Occipital lobe (tissue), 2 donors: ENCODE data around the gene PCDHA5. TPM values are rescaled to one million over a fixed set of nuclear protein-coding genes. Genes with fewer than 3 reads are reported as not detected.

ENCODE experiments used
- DNase-seq: peaks from one replicate; lab custom pipeline; 2025; lab: John Stamatoyannopoulos, UW
- total RNA-seq: library from RNA; depleted of rRNA; stranded (reverse); fragments of >200 nt; gene quantifications from one replicate; pipeline ENCODE4 v1.2.3, GENCODE V29; 2014

PCDHA5 gene
- total RNA-seq, 1 donor from 2014 or later: 13.1 TPM

DNA sequence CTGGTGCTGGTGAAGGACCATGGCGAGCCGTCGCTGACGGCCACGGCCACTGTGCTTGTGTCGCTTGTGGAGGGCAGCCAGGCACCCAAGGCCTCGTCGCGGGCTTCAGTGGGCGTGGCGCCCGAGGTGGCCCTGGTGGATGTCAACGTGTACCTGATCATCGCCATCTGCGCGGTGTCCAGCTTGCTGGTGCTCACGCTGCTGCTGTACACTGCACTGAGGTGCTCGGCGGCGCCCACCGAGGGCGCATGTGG lies 36.5 kb downstream of the PCDHA5 start:
- no peak for DNase-seq

DNA sequence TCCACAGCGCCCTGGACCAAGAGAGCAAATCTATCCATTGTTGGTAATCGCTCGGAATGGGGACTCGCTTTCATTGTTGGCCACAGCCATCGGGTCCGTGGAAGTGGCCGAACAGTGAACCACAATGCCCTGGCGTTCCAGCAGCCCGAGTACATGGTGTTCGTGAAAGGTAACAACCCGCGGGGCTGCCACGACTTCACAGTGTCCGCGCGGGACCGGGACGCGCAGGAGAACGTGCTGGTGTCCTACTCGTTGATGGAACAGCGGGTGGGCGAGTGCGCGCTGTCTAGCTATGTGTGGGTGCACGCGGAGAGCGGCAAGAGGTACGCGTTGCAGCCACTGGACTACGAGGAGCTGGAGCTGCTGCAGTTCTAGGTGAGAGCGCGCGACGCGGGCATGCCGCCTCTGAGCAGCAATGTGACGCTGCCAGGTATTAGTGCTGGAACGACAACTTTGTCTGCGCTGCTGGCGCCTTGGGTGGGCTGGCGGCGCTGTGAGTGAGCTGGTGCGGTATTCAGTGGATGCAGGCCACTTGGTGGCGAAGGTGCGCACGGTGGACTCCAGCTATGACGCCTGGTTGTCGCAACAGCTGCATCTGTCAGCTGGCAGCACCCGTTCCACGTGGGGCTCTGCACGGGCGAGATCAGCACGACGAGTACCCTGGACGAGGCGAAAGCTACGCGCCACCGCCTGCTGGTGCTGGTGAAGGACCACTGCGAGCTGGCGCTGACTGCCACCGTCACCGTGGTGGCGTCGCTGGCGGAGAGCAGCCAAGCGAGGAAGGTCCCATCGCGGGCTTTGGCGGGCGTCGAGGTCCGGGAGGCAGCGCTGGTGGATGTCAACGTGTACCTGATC lies 41.3 kb downstream of the PCDHA5 start:
- no peak for DNase-seq

DNA sequence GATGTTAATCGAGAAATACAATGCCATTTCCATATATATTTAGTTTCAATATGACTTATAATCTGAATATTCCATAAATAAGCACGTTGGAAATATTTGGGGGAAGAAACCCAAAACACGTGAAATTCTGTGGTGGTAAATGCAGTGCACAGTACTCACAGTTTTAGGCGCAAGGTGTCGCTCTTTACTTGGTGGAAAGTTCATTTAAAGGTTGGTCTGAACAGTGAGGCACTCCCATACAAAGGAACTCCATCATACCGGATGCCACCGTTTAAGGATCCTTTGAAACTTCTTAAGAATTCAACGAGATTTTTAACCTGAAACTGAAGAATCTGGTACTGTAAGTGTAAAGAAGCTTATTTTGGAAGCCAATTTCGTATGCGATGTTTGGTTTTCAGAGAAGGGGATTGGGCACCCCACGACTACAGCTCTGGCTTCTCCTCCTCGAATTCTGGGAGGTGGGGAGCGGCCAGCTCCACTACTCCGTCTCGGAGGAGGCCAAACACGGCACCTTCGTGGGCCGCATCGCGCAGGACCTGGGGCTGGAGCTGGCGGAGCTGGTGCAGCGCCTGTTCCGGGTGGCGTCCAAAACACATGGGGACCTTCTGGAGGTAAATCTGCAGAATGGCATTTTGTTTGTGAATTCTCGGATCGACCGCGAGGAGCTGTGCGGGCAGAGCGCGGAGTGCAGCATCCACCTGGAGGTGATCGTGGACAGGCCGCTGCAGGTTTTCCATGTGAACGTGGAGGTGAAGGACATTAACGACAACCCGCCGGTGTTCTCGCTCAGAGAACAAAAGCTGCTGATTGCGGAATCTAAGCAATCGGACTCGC lies 47.5 kb downstream of the PCDHA5 start, which contains the start of gene PCDHA11:
TSS of gene PCDHA11 (plus strand) at position 237 of the 834 bp plus-strand sequence. CDS start at position 384, 147 bp downstream.
- no peak for DNase-seq

DNA sequence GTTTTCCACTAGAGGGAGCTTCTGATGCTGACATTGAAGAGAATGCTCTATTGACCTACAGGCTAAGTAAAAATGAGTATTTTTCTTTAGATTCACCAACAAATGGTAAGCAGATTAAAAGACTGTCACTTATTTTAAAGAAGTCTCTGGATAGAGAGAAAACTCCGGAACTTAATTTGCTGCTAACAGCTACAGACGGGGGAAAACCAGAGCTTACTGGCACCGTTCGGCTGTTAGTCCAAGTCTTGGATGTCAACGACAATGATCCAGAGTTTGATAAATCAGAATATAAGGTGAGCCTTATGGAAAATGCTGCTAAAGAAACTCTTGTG lies 48.1 kb downstream of the PCDHA5 start:
- no peak for DNase-seq

DNA sequence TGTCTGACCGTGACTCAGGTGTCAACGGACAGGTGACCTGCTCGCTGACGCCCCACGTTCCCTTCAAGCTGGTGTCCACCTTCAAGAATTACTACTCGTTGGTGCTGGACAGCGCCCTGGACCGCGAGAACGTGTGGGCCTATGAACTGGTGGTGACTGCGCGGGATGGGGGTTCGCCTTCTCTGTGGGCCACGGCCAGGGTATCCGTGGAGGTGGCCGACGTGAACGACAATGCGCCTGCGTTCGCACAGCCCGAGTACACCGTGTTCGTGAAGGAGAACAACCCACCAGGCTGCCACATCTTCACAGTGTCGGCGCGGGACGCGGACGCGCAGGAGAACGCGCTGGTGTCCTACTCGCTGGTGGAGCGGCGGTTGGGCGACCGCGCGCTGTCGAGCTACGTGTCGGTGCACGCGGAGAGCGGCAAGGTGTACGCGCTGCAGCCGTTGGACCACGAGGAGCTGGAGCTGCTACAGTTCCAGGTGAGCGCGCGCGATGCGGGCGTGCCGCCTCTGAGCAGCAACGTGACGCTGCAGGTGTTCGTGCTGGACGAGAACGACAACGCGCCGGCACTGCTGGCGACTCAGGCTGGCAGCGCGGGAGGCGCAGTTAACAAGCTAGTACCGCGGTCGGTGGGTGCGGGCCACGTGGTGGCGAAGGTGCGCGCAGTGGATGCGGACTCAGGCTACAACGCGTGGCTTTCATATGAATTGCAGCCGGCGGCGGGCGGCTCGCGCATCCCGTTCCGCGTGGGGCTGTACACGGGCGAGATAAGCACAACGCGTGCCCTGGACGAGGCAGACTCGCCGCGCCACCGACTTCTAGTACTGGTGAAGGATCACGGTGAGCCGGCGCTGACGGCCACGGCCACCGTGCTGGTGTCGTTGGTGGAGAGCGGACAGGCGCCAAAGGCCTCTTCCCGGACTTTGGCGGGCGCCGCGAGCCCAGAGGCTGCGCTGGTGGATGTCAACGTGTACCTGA lies 49.1 kb downstream of the PCDHA5 start:
- DNase-seq: no peak

Other genes with a start within 250 kb of the PCDHA5 start
- gene CD14, start 188.4 kb upstream of the PCDHA5 start, total RNA-seq: 15.4 TPM
- 7.5 TPM for gene TMCO6, start 182.2 kb upstream of the PCDHA5 start, total RNA-seq
- gene NDUFA2, start 174.0 kb upstream of the PCDHA5 start, total RNA-seq: 27.8 TPM
- gene IK, start 173.8 kb upstream of the PCDHA5 start, total RNA-seq: 55.7 TPM
- 14.2 TPM for gene WDR55, start 156.7 kb upstream of the PCDHA5 start, total RNA-seq
- 0.31 TPM for gene DND1, start 148.0 kb upstream of the PCDHA5 start, total RNA-seq
- 70.7 TPM for gene HARS1, start 130.2 kb upstream of the PCDHA5 start, total RNA-seq
- gene HARS2, start 130.2 kb upstream of the PCDHA5 start, total RNA-seq: 31.0 TPM
- 47.1 TPM for gene ZMAT2, start 121.2 kb upstream of the PCDHA5 start, total RNA-seq
- 6.6 TPM for gene PCDHA1, start 35.5 kb upstream of the PCDHA5 start, total RNA-seq
- 11.5 TPM for gene PCDHA2, start 26.8 kb upstream of the PCDHA5 start, total RNA-seq
- gene PCDHA3, start 20.6 kb upstream of the PCDHA5 start, total RNA-seq: 21.2 TPM
- gene PCDHA4, start 14.5 kb upstream of the PCDHA5 start, total RNA-seq: 18.6 TPM
- gene PCDHA6, start 6.3 kb downstream of the PCDHA5 start, total RNA-seq: 24.8 TPM
- gene PCDHA7, start 12.7 kb downstream of the PCDHA5 start, total RNA-seq: 18.1 TPM
- 11.1 TPM for gene PCDHA8, start 19.6 kb downstream of the PCDHA5 start, total RNA-seq
- gene PCDHA9, start 26.8 kb downstream of the PCDHA5 start, total RNA-seq: 18.6 TPM
- gene PCDHA10, start 34.3 kb downstream of the PCDHA5 start, total RNA-seq: 20.3 TPM
- gene PCDHA11, start 47.3 kb downstream of the PCDHA5 start, total RNA-seq: 38.8 TPM
- 19.8 TPM for gene PCDHA12, start 53.7 kb downstream of the PCDHA5 start, total RNA-seq
- 20.9 TPM for gene PCDHA13, start 60.5 kb downstream of the PCDHA5 start, total RNA-seq
- 74.1 TPM for gene PCDHAC1, start 104.7 kb downstream of the PCDHA5 start, total RNA-seq
- 33.5 TPM for gene PCDHAC2, start 144.9 kb downstream of the PCDHA5 start, total RNA-seq
- gene PCDHB1, start 229.8 kb downstream of the PCDHA5 start, total RNA-seq: 0.31 TPM